ENCODE data around the gene PGM1. TPM values are rescaled to one million over a fixed set of nuclear protein-coding genes. Genes with fewer than 3 reads are reported as not detected.

Gene PGM1
- total and polyA plus RNA-seq, 2 of the 13 experiments (the other 11 are each of a cell fraction or from before 2014, with no cell fraction given): 51.6 to 105 TPM

DNA sequence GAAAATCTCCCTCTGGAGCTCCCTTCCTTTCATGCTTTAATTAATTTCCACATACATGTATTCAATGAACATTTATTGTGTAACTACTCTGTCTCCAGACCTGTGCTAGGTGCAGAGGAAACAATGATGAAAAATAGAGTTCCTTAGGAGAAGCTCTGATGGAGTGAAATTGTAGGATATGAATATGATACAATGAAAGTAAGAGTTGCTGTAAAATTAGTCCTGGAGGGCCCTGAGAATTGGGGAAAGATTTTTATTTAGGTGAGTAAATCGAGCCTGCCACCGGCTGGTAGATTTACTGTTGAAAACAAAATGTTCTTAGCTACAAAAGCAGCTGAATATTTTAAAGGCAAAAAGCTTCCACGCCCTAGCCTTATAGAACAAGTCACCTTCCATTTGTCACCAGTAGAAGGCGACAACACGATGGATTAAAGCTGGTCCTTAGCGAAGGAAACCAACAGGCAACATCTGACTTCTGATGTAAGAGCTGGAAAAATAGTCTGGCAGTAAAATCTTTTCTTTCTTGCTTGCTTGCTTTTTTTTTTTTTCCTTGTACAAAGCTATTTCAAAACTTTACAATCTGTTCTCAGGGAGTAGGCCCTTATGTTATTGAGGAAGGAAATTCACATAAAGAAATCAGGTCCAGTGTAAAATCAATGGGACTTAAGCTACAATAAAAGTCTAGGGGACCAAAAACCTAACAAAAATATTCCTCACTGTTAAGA lies 98.7 kb downstream of the PGM1 start:
- in situ Hi-C loops (cut with HindIII; ENCODE audit: extremely low pct_ligation_motif_present, low pct_unique_long_range_greater_than_20kb): loop anchor here (25.0 kb wide), 1 partner anchor 220 kb away; no protein-coding TSS in a partner anchor
- Histone ChIP-seq H3K4me3 (replicated peaks in 1 of 3; ENCODE audit: insufficient read depth in 1 of 3, low read depth in 2 of 3, low read length in 3 of 3) (no peak overlapping the region), H3K4me1 (ENCODE audit: insufficient read depth, low read length) (peaks cover 37% of the 10 kb centered on the region), H3K27ac (ENCODE audit: extremely low read length, insufficient read depth, low read length) (no peak overlapping the region), H2AFZ (ENCODE audit: low read length) (no peak overlapping the region), H3K4me2 (ENCODE audit: low read depth, low read length) (no peak overlapping the region), H3K27me3 (ENCODE audit: control insufficient read depth in 1 of 2, insufficient read depth in 2 of 2, low read length in 2 of 2) (no peaks in the 10 kb centered on the region), H3K79me2 (ENCODE audit: insufficient read depth, low read length) (no peaks in the 10 kb centered on the region), H3K9ac (ENCODE audit: insufficient read depth, low read depth, low read length) (no peak overlapping the region), H3K36me3 (replicated peaks in 1 of 2; ENCODE audit: control insufficient read depth in 1 of 2, insufficient read depth in 2 of 2, low read length in 2 of 2) (no peaks in the 10 kb centered on the region), H4K20me1 (ENCODE audit: insufficient read depth, low read length) (no peaks in the 10 kb centered on the region), H3K9me3 (ENCODE audit: low read length) (no peaks in the 10 kb centered on the region)
- POLR2A ChIA-PET: interaction anchor here (1.0 to 1.9 kb wide), 3 partner anchors 9 to 51 kb away, joined by 3 to 16 read pairs (median 3); no protein-coding TSS in a partner anchor
- ATAC-seq: peak; percentile 93
- BruUV-seq (replicated peaks): no TSS peak
- 3% methylated on average over 6 of the region's 6 CpGs for WGBS (ENCODE audit: low lambda C conversion rate)
- peak; percentile 71 for DNase-seq (ENCODE audit: low spot score)
- peak; percentile 87 for FAIRE-seq
- CTCF ChIA-PET (ENCODE audit: low intra/inter-chr PET ratio, low total read pairs): interaction anchor here (1.0 to 1.5 kb wide), 5 partner anchors 9 to 445 kb away, joined by 3 to 8 read pairs (median 3); no protein-coding TSS in a partner anchor
- intact Hi-C loops (cut with micrococcal nuclease; ENCODE audit: unreplicated experiment): loop anchor here (1.0 to 5.0 kb wide), 5 partner anchors 18 to 555 kb away; no protein-coding TSS in a partner anchor
- TF ChIP-seq NFYC (CRISPR knock-in tag; IDR thresholded peaks at IDR 0.05): no peak
- TF ChIP-seq, protein P1, sequence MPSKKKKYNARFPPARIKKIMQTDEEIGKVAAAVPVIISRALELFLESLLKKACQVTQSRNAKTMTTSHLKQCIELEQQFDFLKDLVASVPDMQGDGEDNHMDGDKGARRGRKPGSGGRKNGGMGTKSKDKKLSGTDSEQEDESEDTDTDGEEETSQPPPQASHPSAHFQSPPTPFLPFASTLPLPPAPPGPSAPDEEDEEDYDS (CRISPR knock-in tag; IDR thresholded peaks at IDR 0.05): no peak
- peak; percentile 37; the same call in 1 of the 2 replicates for TF ChIP-seq PITX1 (CRISPR knock-in tag; IDR thresholded peaks at IDR 0.05)
- TF ChIP-seq, protein P2, sequence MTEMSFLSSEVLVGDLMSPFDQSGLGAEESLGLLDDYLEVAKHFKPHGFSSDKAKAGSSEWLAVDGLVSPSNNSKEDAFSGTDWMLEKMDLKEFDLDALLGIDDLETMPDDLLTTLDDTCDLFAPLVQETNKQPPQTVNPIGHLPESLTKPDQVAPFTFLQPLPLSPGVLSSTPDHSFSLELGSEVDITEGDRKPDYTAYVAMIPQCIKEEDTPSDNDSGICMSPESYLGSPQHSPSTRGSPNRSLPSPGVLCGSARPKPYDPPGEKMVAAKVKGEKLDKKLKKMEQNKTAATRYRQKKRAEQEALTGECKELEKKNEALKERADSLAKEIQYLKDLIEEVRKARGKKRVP (CRISPR knock-in tag; IDR thresholded peaks at IDR 0.05): peak in 1 of 2 experiments; percentile 48; a peak in 1 of 4 replicates
- no peak for TF ChIP-seq KLF11 (CRISPR knock-in tag; IDR thresholded peaks at IDR 0.05)
- 0 out of 2 replicates have a peak, but pooled peaks have one; percentile 16 for TF ChIP-seq ZNF644 (CRISPR knock-in tag; IDR thresholded peaks at IDR 0.05; ENCODE audit: low read depth)
- TF ChIP-seq SMC3 (IDR thresholded peaks at IDR 0.05; ENCODE audit: low read length): peak; percentile 90
- peak; percentile 69 for TF ChIP-seq RAD21 (CRISPR knock-in tag; IDR thresholded peaks at IDR 0.05)
- TF ChIP-seq CENPX (CRISPR knock-in tag; IDR thresholded peaks at IDR 0.05): no peak
- no peak for TF ChIP-seq ZNF546 (CRISPR knock-in tag; conservative IDR thresholded peaks at IDR 0.05)
- peak; percentile 32; the same call in 1 of the 2 replicates for TF ChIP-seq RXRB (CRISPR knock-in tag; IDR thresholded peaks at IDR 0.05; ENCODE audit: borderline replicate concordance)
- peak; percentile 55 for TF ChIP-seq CEBPG (CRISPR knock-in tag; IDR thresholded peaks at IDR 0.05)
- TF ChIP-seq STAG1 (CRISPR knock-in tag; IDR thresholded peaks at IDR 0.05): peak; percentile 86
- TF ChIP-seq GATAD2A (CRISPR knock-in tag; IDR thresholded peaks at IDR 0.05): peak; percentile 45; the same call in 1 of the 2 replicates
- no peak for TF ChIP-seq ZMYM4 (CRISPR knock-in tag; IDR thresholded peaks at IDR 0.05)
- TF ChIP-seq MIXL1 (CRISPR knock-in tag; IDR thresholded peaks at IDR 0.05): peak; percentile 48; the same call in 1 of the 2 replicates
- TF ChIP-seq ZNF710 (CRISPR knock-in tag; IDR thresholded peaks at IDR 0.05; ENCODE audit: borderline replicate concordance): no peak
- TF ChIP-seq ZBTB8A (CRISPR knock-in tag; IDR thresholded peaks at IDR 0.05; ENCODE audit: borderline replicate concordance, low read depth): no peak
- 0 out of 2 replicates have a peak, but pooled peaks have one; percentile 21 for TF ChIP-seq ERF (CRISPR knock-in tag; IDR thresholded peaks at IDR 0.05)
- no peak for TF ChIP-seq MTF2 (CRISPR knock-in tag; IDR thresholded peaks at IDR 0.05; ENCODE audit: borderline replicate concordance)
- TF ChIP-seq SALL1 (CRISPR knock-in tag; IDR thresholded peaks at IDR 0.05): no peak

Measured in HepG2 (cell line).